IPS-15b (cell line): ENCODE data around the gene FNDC3A.

Experiments used
- H3K27me3 ChIP-seq: one replicate; pipeline ENCODE4 v1.6.1; 2013; ENCODE audit warnings: low read length; ENCODE audit not compliant: control insufficient read depth, insufficient read depth
- H3K36me3 ChIP-seq: one replicate; pipeline ENCODE4 v1.6.1; 2013; ENCODE audit warnings: low read length; ENCODE audit not compliant: control insufficient read depth, insufficient read depth
- H3K4me1 ChIP-seq: one replicate; pipeline ENCODE4 v1.6.1; 2013; ENCODE audit warnings: mild to moderate bottlenecking, low read length; ENCODE audit not compliant: control insufficient read depth, insufficient read depth
- H3K4me3 ChIP-seq: one replicate; pipeline ENCODE4 v1.5.1; 2013; ENCODE audit warnings: low read depth, low read length
- H3K9ac ChIP-seq: one replicate; pipeline ENCODE4 v1.6.1; 2013; ENCODE audit warnings: low read depth, mild to moderate bottlenecking, low read length
- H3K9me3 ChIP-seq: one replicate; pipeline ENCODE4 v1.6.1; 2013; ENCODE audit warnings: mild to moderate bottlenecking, low read length; ENCODE audit not compliant: control insufficient read depth, insufficient read depth

The FNDC3A gene

GRCh38 chr13:49217962-49218492 is 242.3 kb downstream of the FNDC3A start:
- no peaks in the 10 kb centered on the region for H3K36me3 ChIP-seq
- peaks cover 12% of the 10 kb centered on the region for H3K4me1 ChIP-seq
- peaks cover 71% of the 10 kb centered on the region for H3K27me3 ChIP-seq
- no peaks in the 10 kb centered on the region for H3K9me3 ChIP-seq
- peak overlapping the region; percentile 8 for H3K9ac ChIP-seq
- peak overlapping the region; percentile 79 for H3K4me3 ChIP-seq

GRCh38 chr13:49218493-49219051 is 242.9 kb downstream of the FNDC3A start:
- Histone ChIP-seq H3K36me3 (no peaks in the 10 kb centered on the region), H3K9ac (peak overlapping the region; percentile 8), H3K27me3 (peaks cover 77% of the 10 kb centered on the region), H3K9me3 (no peaks in the 10 kb centered on the region), H3K4me1 (peaks cover 12% of the 10 kb centered on the region), H3K4me3 (peak overlapping the region; percentile 79)

- H3K9me3 ChIP-seq, result no peaks in the 10 kb centered on the region
- peaks cover 84% of the 10 kb centered on the region for H3K27me3 ChIP-seq
- H3K4me3 ChIP-seq, result peak overlapping the region; percentile 61
- peaks cover 12% of the 10 kb centered on the region for H3K4me1 ChIP-seq
- H3K36me3 ChIP-seq, result no peaks in the 10 kb centered on the region
- H3K9ac ChIP-seq, result no peak overlapping the region
Measured at GRCh38 chr13:49219647-49220035, 243.9 kb downstream of the FNDC3A start.

GRCh38 chr13:49220036-49220855 is 244.5 kb downstream of the FNDC3A start, which contains the start of gene MLNR:
Gene MLNR, plus strand, starts transcription at chr13:49220338. Its CDS starts 0 bp downstream, at chr13:49220338.
- H3K9ac ChIP-seq, result no peak within 1 kb of the TSS
- H3K27me3 ChIP-seq, result peaks cover 88% of the 10 kb centered on the region
- H3K9me3 ChIP-seq, result no peaks in the 10 kb centered on the region
- no peaks in the 10 kb centered on the region for H3K36me3 ChIP-seq
- peaks cover 11% of the 10 kb centered on the region for H3K4me1 ChIP-seq
- H3K4me3 ChIP-seq, result peak within 1 kb of the TSS; percentile 79

GRCh38 chr13:49220856-49221589 is 245.3 kb downstream of the FNDC3A start:
- peak overlapping the region; percentile 61 for H3K4me3 ChIP-seq
- no peaks in the 10 kb centered on the region for H3K9me3 ChIP-seq
- H3K36me3 ChIP-seq, result no peaks in the 10 kb centered on the region
- no peak overlapping the region for H3K9ac ChIP-seq
- H3K4me1 ChIP-seq, result peaks cover 10% of the 10 kb centered on the region
- peaks cover 86% of the 10 kb centered on the region for H3K27me3 ChIP-seq

- Histone ChIP-seq H3K36me3 (no peaks in the 10 kb centered on the region), H3K9me3 (no peaks in the 10 kb centered on the region), H3K4me3 (peak overlapping the region; percentile 61), H3K4me1 (peaks cover 10% of the 10 kb centered on the region), H3K27me3 (peaks cover 80% of the 10 kb centered on the region), H3K9ac (no peak overlapping the region)
Measured at GRCh38 chr13:49221590-49221965, 245.9 kb downstream of the FNDC3A start.

- Histone ChIP-seq H3K36me3 (no peaks in the 10 kb centered on the region), H3K4me3 (no peak overlapping the region), H3K4me1 (peaks cover 5% of the 10 kb centered on the region), H3K9ac (no peak overlapping the region), H3K27me3 (peaks cover 43% of the 10 kb centered on the region), H3K9me3 (no peaks in the 10 kb centered on the region)
Measured at GRCh38 chr13:49225223-49226042, 249.7 kb downstream of the FNDC3A start.

- no peaks in the 10 kb centered on the region for H3K9me3 ChIP-seq
- peaks cover 2% of the 10 kb centered on the region for H3K4me1 ChIP-seq
- no peaks in the 10 kb centered on the region for H3K36me3 ChIP-seq
- H3K27me3 ChIP-seq, result peaks cover 31% of the 10 kb centered on the region
- no peak overlapping the region for H3K4me3 ChIP-seq
- no peak overlapping the region for H3K9ac ChIP-seq
Measured at GRCh38 chr13:49226613-49227012, 250.9 kb downstream of the FNDC3A start.

GRCh38 chr13:49234741-49235140 is 259.0 kb downstream of the FNDC3A start:
- Histone ChIP-seq H3K9me3 (no peaks in the 10 kb centered on the region), H3K9ac (no peak overlapping the region), H3K4me1 (no peaks in the 10 kb centered on the region), H3K36me3 (no peaks in the 10 kb centered on the region), H3K4me3 (no peak overlapping the region), H3K27me3 (no peaks in the 10 kb centered on the region)

GRCh38 chr13:49235856-49236431 is 260.2 kb downstream of the FNDC3A start:
- H3K4me1 ChIP-seq, result no peaks in the 10 kb centered on the region
- no peaks in the 10 kb centered on the region for H3K36me3 ChIP-seq
- no peaks in the 10 kb centered on the region for H3K27me3 ChIP-seq
- H3K9ac ChIP-seq, result no peak overlapping the region
- H3K4me3 ChIP-seq, result no peak overlapping the region
- no peaks in the 10 kb centered on the region for H3K9me3 ChIP-seq

GRCh38 chr13:49238621-49239020 is 262.9 kb downstream of the FNDC3A start:
- no peaks in the 10 kb centered on the region for H3K9me3 ChIP-seq
- no peaks in the 10 kb centered on the region for H3K4me1 ChIP-seq
- no peaks in the 10 kb centered on the region for H3K27me3 ChIP-seq
- no peaks in the 10 kb centered on the region for H3K36me3 ChIP-seq
- H3K9ac ChIP-seq, result no peak overlapping the region
- H3K4me3 ChIP-seq, result no peak overlapping the region
